HG03135 (cell line): ENCODE results near the gene CKM.
"Not testable (repeated sequence)": the region's sequence is repeated elsewhere in the genome, so short reads cannot be mapped to it uniquely, and the experiment has no call there.

Source experiments
- ATAC-seq: cut with Tn5 transposase; IDR thresholded peaks from one replicate; pipeline ENCODE4 v1.9.1; 2021; ENCODE audit warnings: mild to moderate bottlenecking, moderate library complexity; ENCODE audit not compliant: unreplicated experiment

Gene CKM

DNA sequence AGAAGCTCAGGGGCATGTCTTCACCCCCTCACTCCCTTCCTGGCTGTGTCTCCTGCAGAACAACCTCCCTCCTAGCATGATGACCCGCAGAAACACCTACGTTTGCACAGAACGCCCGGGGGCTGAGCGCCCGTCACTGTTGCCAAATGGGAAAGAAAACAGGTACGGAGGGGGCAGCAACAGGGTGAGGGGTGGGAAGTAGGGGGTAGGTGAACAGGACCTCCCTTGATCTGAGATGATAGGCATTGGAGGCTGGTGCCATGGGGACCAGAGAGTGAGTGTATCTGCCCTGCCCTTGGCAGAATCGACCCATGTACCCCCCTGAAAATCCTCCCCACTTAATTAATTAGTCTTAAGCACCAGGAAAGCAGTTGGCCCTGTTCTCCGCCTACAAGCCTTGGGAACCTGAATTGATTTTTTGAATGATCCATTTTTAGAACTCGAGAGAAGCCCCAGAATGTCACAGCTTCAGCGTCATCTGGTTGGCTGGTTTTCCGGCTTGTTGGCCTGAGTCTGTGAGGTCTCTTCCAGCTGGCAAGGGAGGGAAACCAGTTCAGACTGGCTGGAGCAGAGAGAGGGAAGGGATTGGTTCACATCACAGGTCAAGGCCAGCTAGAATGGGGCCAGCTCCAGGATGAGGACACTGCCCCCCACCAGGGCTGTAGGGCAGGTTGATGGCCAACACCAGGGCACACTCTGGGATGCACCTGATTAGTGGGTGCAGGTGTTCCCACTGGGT lies 28.2 kb downstream of the CKM start:
- no peak for ATAC-seq

DNA sequence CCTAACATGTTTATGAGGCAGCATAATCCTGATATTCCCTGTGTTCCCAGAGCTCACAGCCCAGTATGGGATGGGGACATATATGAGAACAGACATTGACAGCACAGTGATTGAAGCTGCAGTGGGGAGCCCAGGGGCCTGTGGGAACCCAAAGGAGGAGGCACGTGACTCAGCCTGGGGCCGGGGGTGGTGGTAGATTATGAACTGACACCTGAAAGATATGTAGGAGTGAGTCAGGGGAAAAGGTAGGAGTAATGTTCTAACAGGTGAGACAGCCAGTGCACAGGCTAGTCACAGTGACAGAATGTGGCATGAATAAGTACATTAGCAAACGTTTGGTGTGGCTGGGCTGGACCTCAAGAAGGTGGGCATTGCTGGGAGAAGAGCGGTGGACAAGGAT lies 29.0 kb downstream of the CKM start:
- ATAC-seq = no peak

DNA sequence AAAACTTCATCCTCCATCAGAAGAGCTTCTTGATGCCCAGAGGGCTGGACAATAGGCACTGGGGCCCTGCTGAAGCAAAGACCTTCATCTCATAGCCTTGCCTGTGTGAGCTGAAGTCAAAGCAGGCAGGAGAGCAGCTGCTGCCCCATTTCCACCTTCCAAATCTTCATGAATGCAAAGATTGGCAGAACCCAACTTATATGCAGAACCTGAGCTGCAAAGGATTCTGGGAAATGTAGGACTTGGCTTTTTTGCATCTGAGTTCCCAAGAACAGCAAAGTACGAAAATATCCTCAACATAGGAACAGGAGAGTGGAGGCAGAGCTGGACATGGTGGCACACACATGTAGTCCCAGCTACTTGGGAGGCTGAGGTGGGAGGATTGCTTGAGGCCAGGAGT lies 30.8 kb downstream of the CKM start:
- no peak for ATAC-seq

DNA sequence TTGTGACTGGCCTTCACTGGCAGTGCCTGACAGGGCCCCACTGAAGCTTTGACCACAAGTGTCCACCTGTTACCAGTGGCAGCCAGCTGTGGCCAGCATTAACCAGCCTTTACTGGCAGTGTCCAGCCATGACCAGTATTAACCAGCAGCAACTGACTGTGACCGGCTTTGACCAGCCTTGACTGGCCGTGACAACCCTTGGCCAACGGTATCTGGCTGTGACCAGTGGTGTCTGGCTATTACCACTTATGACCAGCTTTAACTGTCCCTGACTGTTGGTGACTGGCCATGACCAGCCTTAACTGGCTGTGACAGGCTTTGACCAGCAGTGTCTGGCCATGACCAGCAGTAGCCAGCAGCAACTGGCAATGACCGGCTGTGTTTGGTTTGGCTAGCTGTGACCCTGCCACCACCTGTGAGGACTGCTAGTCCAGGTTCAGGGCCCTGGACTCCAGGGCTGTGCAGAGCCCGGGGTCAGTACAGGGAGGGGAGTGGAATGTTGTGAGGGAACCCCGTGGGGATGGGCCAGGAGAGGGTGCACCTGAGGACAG lies 32.2 kb downstream of the CKM start:
- no peak for ATAC-seq

DNA sequence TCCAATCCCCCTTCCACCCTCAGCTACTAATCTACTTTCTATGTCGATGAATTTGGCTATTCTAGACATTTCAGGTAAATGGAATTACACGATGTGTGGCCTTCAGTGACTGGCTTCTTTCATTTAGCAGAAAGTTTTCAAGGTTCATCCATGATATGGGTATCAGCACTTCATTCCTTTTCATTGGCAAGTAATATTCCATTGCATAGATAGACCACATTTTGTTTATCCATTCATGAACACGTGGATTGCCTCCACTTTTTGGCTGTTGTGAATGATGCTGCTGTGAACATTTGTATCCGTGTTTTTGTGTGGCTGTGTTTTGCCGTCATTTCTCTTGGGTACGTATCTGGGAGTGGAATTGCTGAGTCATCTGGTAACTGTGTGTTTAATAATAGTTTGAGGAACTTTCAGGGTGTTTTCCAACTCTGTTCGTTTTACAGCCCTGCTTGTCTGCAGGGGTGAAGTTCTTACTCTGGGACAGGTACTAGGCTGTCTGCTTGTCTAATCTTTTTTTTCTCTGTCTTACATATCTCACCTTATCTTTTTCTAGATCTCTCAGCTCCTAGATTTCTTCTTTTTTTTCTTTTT lies 39.1 kb downstream of the CKM start:
- no peak for ATAC-seq

DNA sequence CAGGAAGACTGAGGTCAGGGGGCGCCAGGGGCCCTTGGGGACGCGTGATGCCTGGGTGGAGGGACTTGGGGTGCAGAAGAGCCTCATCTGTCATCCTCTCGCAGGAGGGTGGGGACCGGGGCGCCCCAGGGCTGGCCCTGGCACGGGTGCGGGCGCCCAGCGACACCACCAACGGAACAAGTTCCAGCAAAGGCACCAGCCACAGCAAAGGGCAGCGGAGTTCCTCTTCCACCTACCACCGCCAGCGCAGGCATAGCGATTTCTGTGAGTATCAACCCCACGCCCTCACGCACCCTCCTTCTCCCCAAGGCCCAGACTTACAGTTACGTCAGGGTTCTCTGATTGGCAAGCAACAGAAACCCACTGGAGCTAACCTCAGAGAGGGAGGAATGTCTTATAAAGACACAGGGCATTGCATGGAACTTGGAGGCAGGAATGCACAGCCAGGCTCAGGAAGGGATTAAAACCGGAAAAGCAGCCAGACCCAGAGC lies 42.2 kb downstream of the CKM start:
- no peak for ATAC-seq

DNA sequence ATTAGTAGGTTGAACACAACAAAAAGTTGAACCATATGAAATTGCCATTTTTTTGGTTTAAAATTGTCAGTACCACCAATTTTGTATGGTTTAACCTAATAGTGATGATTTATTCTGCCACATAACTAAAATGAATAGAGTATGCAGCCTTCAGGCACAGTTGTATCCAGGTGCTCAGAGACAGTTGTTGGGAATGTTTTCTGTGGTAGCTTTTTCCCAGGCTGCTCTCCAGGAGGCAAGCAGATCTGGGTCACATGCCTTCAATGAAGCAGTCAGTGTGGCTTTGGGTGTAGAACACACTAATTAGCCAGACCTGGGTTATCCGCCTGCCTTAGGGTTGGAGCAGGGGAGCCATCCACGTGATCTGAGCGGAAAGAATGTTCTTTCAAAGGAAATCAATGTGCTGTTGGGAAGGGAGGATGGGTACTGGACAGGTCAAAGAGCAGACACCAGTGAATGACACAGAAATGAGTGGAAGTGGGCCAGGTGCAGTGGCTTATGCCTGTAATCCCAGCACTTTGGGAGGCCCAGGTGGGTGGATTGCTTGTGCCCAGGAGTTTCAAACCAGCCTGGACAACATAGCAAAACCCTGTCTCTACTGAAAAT lies 43.0 kb downstream of the CKM start:
- no peak for ATAC-seq

DNA sequence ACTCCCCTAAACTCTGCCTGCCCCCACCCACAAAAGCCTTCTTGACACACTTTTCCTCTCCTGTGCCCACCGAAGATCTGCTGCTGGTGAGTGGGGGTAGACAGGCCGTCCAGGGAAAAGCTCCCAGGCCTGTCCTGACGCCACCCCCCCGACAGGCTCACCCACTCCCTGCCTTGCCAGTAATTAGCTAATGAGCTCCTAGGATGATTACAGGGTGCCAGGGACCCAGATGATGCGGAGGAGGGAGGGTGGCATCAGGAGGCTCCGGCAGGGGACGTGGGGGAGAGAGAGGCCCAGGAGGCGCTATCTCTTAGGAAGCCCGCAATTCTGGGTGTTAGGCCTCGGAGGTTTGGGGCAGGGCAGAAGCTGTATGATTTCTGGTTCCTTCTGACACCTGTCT lies 44.6 kb downstream of the CKM start:
- ATAC-seq = no peak

DNA sequence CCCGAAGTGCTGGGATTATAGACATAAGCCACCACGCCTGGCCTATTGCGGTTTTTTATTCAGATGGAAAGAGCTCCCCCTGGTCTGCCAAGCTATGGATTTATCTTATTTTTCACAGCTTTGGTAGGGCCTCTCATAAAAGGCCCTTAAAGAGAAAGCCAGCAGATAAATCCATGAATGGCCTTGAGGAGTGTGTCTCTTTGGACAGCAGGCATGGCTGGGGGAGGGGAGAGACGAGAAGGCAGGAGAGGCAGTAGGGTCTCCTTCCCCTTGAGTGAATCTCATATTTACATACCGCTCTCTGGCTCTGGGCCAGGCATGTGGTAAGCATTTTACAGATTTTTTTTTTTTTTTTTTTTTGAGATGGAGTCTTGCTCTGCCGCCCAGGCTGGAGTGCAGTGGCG lies 46.4 kb downstream of the CKM start:
- ATAC-seq = no peak

DNA sequence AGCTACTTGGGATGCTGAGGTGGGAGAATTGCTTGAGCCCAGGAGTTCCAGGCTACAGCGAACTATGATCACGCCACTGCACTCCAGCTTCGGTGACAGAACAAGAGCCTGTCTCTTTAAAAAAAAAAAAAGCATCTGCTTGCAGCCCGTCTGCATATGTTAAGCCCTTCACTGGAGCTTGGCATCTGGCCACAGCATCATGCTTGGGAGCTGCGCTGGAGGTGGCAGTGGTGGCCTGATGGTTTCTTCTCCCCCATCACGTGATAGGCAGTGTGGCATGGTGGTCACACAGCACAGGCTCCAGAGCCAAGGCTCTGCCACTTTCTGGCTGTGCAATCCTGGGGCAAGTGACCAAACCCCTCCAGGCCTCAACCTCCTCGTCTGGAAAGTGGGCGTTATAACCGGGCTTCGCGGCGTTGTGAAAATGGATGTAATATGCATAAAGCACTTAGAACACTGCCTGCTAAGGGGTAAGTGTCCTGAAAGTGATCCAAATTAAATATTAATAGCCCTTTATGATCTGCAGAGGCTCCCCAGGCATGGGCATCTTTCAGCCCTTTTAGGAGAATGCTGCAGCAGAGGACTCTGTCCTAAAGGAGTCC lies 47.2 kb downstream of the CKM start:
- no peak for ATAC-seq

DNA sequence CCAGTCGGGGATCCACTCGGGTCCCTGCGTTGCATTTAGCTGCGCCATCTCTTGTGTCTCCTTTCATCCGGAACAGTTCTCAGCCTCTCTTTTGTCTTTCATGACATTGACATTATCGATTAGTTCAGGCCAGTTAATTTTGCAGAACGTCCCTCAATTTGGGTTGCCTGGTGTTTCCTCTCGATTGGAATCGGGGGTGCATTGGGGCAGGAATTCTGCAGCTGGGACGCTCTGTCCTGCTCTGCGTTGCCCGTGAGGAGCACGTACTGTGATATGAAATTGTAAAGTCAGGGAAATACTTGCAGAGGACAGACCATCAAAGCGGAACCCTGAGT lies 49.2 kb downstream of the CKM start:
- ATAC-seq = no peak

DNA sequence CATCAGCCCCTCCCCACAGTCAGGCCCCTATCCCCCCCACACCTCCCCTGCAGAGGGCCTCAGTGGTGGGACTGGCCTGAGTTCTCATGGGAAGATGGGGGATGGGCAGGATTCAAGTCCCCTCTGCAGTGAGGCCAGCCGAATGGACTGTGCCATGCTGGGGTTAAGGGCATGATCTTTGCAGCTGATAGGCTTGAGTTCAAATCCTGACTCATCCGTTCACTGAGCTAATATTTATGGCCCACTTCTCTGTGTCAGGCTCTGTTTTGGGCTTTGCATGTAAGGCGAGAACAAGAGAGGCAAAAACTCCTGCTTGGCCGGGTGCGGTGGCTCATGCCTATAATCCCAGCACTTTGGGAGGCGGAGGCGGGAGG lies 51.0 kb downstream of the CKM start:
- ATAC-seq = no peak

DNA sequence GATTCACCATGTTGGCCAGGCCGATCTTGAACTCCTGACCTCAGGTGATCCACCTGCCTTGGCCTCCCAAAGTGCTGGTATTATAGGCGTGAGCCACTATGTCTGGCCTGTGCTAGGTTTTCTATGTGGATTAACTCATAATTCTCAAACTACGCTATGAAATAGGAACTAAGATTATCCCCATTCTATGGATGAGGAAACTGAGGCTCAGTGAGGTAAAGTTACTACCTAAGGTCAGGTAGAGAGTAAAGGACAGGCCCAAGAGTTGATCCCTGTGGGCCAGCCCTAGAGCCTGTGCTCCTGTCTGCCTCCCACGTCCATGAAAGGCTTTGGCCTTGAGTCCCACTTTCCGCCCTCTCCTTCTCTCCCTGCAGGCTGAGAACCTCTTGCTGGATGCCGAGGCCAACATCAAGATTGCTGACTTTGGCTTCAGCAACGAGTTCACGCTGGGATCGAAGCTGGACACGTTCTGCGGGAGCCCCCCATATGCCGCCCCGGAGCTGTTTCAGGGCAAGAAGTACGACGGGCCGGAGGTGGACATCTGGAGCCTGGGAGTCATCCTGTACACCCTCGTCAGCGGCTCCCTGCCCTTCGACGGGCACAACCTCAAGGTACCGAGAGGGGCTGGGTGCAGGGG lies 51.5 kb downstream of the CKM start:
- ATAC-seq = no peak

DNA sequence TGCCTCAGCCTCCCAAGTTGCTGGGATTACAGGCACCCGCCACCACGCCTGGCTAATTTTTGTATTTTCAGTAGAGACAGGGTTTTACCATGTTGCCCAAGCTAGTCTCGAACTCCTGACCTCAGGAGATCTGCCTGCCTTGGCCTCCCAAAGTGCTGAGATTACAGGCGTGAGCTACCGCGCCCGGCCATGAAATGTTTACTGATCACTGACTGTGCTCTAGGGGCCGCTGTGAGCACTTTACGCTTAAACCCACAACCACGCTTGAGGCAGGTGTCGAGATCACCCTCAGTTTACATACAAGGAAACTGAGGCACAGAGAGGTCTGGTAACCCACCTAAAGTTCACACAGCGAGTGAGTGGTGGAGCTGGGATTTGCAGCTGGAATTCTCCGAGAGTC lies 52.7 kb downstream of the CKM start:
- not testable (repeated sequence) for ATAC-seq

DNA sequence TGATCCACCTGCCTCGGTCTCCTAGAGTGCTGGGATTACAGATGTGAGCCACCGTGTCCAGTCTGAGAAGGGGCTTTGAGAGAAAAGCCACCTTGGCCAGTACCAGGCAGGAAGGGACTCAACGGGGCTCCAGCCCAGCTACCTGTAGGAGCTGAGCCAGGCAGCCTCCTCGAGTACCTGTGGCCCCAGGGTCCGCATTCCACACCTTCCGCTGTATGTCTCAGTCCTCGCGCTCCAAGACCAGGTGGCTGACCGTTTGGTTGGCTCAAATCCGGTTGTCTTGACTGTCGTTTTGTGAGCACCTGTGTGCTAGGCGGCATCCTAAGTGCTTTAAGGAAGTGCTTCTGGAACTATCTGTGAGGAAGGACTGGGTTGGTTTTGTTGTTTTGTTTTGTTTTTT lies 55.4 kb downstream of the CKM start:
- ATAC-seq = no peak

DNA sequence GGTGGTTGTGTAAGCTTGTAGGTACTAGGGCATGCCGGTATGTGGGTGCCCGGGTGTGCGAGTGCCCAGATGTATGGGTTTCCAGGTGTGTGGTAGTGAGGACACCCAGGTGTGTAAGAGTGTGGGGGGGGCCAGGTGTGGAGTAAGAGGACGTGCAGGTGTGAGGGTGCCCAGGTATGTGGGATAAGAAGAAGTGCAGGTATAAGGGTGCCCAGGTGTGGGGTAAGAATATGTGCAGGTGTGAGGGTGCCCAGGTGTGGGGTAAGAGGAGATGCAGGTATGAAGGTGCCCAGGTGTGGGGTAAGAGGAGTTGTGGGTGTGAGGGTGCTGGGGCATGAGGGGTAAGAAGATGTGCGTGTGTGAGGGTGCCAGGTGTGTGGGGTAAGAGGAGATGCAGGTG lies 57.3 kb downstream of the CKM start:
- ATAC-seq = no peak

DNA sequence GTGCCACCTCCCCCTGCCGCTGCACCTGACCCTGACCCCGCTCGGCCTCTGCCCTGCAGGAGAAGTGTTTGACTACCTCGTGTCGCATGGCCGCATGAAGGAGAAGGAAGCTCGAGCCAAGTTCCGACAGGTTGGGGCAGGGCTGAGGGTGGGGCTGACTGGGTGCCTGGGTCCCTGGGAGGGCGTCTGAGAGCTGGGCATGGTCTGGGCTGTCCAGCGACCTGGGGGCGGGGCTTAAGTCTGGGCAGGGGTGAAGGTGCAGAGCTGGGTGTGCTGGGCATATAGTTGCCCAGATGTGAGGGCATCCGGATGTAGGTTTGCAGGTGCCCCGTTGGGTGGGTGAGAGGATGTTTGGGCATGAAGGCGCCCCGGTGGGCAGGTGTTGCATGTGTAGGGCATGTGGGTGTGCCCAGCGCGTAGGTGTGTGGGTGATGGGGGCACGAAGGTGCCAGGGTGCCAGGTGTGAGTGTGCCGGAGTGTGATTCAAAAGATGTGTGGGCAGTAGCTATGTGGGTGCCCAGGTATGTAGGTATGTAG lies 57.8 kb downstream of the CKM start:
- ATAC-seq = no peak

DNA sequence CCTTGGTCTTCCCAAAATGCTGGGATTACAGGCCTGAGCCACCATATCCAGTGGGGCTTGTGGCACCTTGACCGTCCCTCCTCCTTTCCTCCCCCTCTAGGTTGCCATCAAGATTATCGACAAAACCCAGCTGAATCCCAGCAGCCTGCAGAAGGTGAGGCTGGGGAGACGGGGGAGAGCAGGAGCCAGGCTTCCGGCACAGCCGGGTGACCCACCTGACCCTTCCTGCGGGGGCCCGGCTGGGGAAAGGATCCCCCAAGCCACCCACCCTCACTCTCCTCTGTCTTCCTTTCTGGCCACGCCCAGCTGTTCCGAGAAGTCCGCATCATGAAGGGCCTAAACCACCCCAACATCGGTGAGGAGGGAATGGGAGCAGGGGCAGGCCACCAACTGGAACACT lies 59.7 kb downstream of the CKM start:
- no peak for ATAC-seq

DNA sequence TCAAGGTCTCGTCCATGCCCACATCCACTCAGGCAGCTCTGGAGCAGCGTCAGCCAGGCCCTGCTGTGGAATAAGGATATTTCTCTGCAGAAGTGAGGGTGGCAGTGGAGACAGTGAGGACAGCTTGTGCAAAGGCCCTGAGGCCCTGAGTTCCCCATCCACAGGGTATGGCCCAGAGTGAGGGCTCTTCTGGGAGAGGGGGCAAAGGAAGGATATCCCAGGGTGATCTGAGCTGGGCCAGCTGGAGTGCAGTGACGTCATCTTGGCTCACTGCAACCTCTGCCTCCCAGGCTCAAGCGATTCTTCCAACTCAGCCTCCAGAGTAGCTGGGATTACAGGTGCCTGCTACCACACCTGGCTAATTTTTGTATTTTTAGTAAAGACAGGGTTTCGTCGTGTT lies 60.1 kb downstream of the CKM start:
- ATAC-seq = no peak

DNA sequence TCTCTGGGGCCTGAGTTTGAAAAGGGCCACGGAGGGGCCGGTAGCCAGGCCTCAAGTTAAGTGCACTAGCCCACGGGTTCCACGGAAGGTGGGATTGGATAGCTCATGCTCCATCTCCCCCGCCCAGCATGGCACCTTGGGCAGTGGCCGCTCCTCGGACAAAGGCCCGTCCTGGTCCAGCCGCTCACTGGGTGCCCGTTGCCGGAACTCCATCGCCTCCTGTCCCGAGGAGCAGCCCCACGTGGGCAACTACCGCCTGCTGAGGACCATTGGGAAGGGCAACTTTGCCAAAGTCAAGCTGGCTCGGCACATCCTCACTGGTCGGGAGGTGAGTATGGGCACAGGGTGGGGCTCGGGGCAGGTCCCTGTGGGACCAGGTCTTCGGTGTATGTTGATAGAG lies 63.8 kb downstream of the CKM start:
- no peak for ATAC-seq

DNA sequence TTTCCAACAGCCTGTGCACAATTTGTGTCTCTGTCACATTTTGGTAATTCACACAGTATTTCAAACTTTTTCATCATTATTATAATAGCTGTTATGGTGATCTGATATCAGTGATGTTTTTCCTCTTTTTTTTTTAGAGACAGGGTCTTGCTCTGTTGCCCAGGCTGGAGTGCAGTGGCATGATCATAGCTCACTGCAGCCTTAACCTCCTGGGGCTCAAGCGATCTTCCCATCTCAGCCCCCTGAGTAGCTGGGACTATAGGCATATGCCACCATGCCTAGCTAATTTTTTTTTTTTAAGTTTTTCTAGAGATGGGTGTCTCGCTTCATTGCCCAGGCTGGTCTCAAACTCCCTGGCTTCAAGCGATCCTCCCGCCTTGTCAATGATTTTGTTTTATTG lies 65.8 kb downstream of the CKM start:
- ATAC-seq = no peak
